ENCODE results near the gene CCL13. TPM values are rescaled to one million over a fixed set of nuclear protein-coding genes. Genes with fewer than 3 reads are reported as not detected.

Gene CCL13
- total and polyA plus RNA-seq, 10 donors = 0.12 to 0.54 TPM; not detected in 8

- intact Hi-C loops (cut with DNase I; ENCODE audit: low total_unique reads) = no loop called here
- 87 to 96% (median 93%) methylated on average over 5 of the region's 5 CpGs for WGBS, 5 donors
- Histone ChIP-seq H3K27ac (peak overlapping the region in 1 of 8 donors; percentile 55), H3K4me3 (no peak overlapping the region), H3K27me3 (replicated peaks in 1 of 7) (peaks cover 0 to 44% (median 0%) of the 10 kb centered on the region in 7 donors), H3K9me3 (no peaks in the 10 kb centered on the region), H3K36me3 (no peaks in the 10 kb centered on the region), H3K4me1 (peaks cover 0 to 57% (median 20%) of the 10 kb centered on the region in 6 donors)
- DNase-seq = no peak
- no peak for TF ChIP-seq POLR2A (IDR thresholded peaks at IDR 0.05)
- no peak for TF ChIP-seq POLR2AphosphoS5 (IDR thresholded peaks at IDR 0.05)
- TF ChIP-seq CTCF (IDR thresholded peaks at IDR 0.05 in 8 of 11, conservative IDR thresholded peaks at IDR 0.05 in 3 of 11) = no peak
Measured at GRCh38 chr17:34370376-34370996, 14.2 kb downstream of the CCL13 start.

- DNase-seq = no peak
- no peak for TF ChIP-seq POLR2A (IDR thresholded peaks at IDR 0.05)
Measured at GRCh38 chr17:34370997-34371395, 14.7 kb downstream of the CCL13 start.

GRCh38 chr17:34371405-34372100 is 15.3 kb downstream of the CCL13 start:
- Histone ChIP-seq H3K9me3 (no peaks in the 10 kb centered on the region), H3K4me3 (no peak overlapping the region), H3K27me3 (replicated peaks in 1 of 7) (peaks cover 0 to 35% (median 0%) of the 10 kb centered on the region in 7 donors), H3K27ac (peak overlapping the region in 1 of 8 donors; percentile 55), H3K36me3 (no peaks in the 10 kb centered on the region), H3K4me1 (peaks cover 0 to 46% (median 9%) of the 10 kb centered on the region in 6 donors)
- intact Hi-C loops (cut with DNase I; ENCODE audit: low total_unique reads) = no loop called here
- WGBS, 5 donors = 80 to 95% (median 87%) methylated on average over 3 of the region's 3 CpGs
- DNase-seq = no peak
- no peak for TF ChIP-seq POLR2AphosphoS5 (IDR thresholded peaks at IDR 0.05)

More at GRCh38 chr17:34370997-34371395, 14.7 kb downstream of the CCL13 start:
- 36 to 52% (median 48%) methylated on average over 3 of the region's 3 CpGs for WGBS, 5 donors
- peaks cover 0 to 41% (median 0%) of the 10 kb centered on the region in 7 donors for H3K27me3 ChIP-seq (replicated peaks in 1 of 7)
- no peaks in the 10 kb centered on the region for H3K9me3 ChIP-seq
- intact Hi-C loops (cut with DNase I; ENCODE audit: low total_unique reads) = no loop called here
- peaks cover 0 to 52% (median 14%) of the 10 kb centered on the region in 6 donors for H3K4me1 ChIP-seq
- no peak overlapping the region for H3K4me3 ChIP-seq
- no peaks in the 10 kb centered on the region for H3K36me3 ChIP-seq
- H3K27ac ChIP-seq = peak overlapping the region in 1 of 8 donors; percentile 55

- Histone ChIP-seq H3K36me3 (no peaks in the 10 kb centered on the region), H3K27me3 (replicated peaks in 1 of 7) (peaks cover 0 to 10% (median 0%) of the 10 kb centered on the region in 7 donors), H3K9me3 (no peaks in the 10 kb centered on the region), H3K27ac (no peak overlapping the region), H3K4me3 (no peak overlapping the region), H3K4me1 (peaks cover 0 to 43% (median 12%) of the 10 kb centered on the region in 6 donors)
- no peak for DNase-seq
- intact Hi-C loops (cut with DNase I; ENCODE audit: low total_unique reads) = no loop called here
- WGBS, 5 donors = 91 to 96% (median 93%) methylated on average over 5 of the region's 5 CpGs
- TF ChIP-seq POLR2A (IDR thresholded peaks at IDR 0.05) (no peak), CTCF (IDR thresholded peaks at IDR 0.05 in 8 of 11, conservative IDR thresholded peaks at IDR 0.05 in 3 of 11) (no peak), POLR2AphosphoS5 (IDR thresholded peaks at IDR 0.05) (no peak)
Measured at GRCh38 chr17:34374457-34374856, 18.2 kb downstream of the CCL13 start.

GRCh38 chr17:34375426-34375997 is 19.2 kb downstream of the CCL13 start:
- Histone ChIP-seq H3K27ac (no peak overlapping the region), H3K9me3 (no peaks in the 10 kb centered on the region), H3K36me3 (no peaks in the 10 kb centered on the region), H3K4me1 (peaks cover 0 to 34% (median 12%) of the 10 kb centered on the region in 6 donors), H3K4me3 (no peak overlapping the region), H3K27me3 (replicated peaks in 1 of 7) (no peaks in the 10 kb centered on the region)
- 88 to 90% (median 90%) methylated on average over 11 of the region's 11 CpGs for WGBS, 5 donors
- intact Hi-C loops (cut with DNase I; ENCODE audit: low total_unique reads) = no loop called here
- TF ChIP-seq POLR2AphosphoS5 (IDR thresholded peaks at IDR 0.05) (no peak), POLR2A (IDR thresholded peaks at IDR 0.05) (no peak), CTCF (IDR thresholded peaks at IDR 0.05 in 8 of 11, conservative IDR thresholded peaks at IDR 0.05 in 3 of 11) (no peak)
- no peak for DNase-seq
